Activated CD4-positive, alpha-beta memory T cell treated with anti-CD3 and anti-CD28 coated beads for 36 hours (primary cell): ENCODE measurements around the gene NFIB. TPM values are rescaled to one million over a fixed set of nuclear protein-coding genes. Genes with fewer than 3 reads are reported as not detected.

Experiments used
- CTCF ChIA-PET: fragments of 350-600 bp; sonication (Branson Sonifier 250); formaldehyde crosslinking; loops from one replicate; lab custom pipeline; 2021; ENCODE audit warnings: antibody characterized with exemption, inconsistent platforms; lab: Charles Lee
- POLR2A ChIA-PET: fragments of 350-600 bp; sonication (Branson Sonifier 250); formaldehyde crosslinking; loops from one replicate; lab custom pipeline; 2021; ENCODE audit warnings: antibody characterized with exemption; lab: Charles Lee
- DNase-seq: peaks from one replicate; pipeline ENCODE4 v3.0.0-alpha.2; 2020
- H3K27ac Mint-ChIP-seq: one replicate; pipeline ENCODE4 v1.8.0; 2021; ENCODE audit warnings: mixed read lengths
- H3K27me3 Mint-ChIP-seq: one replicate; pipeline ENCODE4 v1.8.0; 2021; ENCODE audit warnings: mixed read lengths
- H3K36me3 Mint-ChIP-seq: one replicate; pipeline ENCODE4 v1.8.0; 2021; ENCODE audit warnings: mixed read lengths
- H3K4me1 Mint-ChIP-seq: one replicate; pipeline ENCODE4 v1.8.0; 2021; ENCODE audit warnings: low read depth, mixed read lengths
- H3K4me3 Mint-ChIP-seq: one replicate; pipeline ENCODE4 v1.8.0; 2021; ENCODE audit warnings: mild to moderate bottlenecking, mixed read lengths
- H3K9me3 Mint-ChIP-seq: one replicate; pipeline ENCODE4 v1.8.0; 2021; ENCODE audit warnings: mixed read lengths
- intact Hi-C: fragments of 100-400 bp; cut with micrococcal nuclease; formaldehyde crosslinking; loops from one replicate; pipeline ENCODE4 v1.15.1; 2023
- total RNA-seq, 2 experiments: library from RNA; stranded (reverse); gene quantifications; one replicate each; pipeline ENCODE4 v1.2.3, GENCODE V29; 2021

The NFIB gene
- total RNA-seq, 2 experiments from 2014 or later, result not detected

DNA sequence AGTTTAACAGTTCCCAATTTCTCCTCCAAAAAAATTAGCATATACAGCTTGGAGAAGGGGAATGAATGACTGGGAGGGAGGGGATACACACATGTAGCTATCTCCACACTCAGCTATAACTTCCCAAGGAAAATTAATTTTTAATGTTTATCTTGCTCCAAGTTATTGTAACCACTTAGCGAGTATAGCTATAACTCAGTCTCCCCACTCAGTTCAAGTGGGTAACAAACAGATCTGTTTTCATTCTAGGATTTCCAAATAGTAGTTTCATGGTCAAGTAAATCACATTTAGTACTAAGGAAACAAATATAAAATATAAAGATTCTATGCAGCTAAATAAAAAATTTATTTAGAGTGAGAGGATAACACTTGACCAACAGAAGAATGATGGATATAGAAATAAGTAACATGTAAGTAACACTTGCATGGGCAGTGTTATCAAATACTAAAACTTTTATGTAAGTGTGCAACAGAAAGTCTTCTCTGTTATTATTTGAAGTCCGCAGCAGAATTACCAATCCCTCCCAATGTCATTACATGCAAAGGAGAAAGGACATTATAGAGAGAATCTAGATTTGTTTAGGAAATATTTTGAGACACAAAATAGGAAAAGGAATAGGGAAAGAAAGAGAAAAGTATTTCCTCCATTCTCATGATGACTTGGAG is 10.2 kb upstream of the NFIB start:
- CTCF ChIA-PET, result interaction anchor here (0.7 kb wide), 1 partner anchor 303 kb away, joined by 3 read pairs; no protein-coding TSS in a partner anchor
- intact Hi-C loops, result loop anchor here (5.0 to 10.0 kb wide), 3 partner anchors 368 to 1191 kb away; partner anchors contain the start of genes PSIP1, TTC39B and ZDHHC21

DNA sequence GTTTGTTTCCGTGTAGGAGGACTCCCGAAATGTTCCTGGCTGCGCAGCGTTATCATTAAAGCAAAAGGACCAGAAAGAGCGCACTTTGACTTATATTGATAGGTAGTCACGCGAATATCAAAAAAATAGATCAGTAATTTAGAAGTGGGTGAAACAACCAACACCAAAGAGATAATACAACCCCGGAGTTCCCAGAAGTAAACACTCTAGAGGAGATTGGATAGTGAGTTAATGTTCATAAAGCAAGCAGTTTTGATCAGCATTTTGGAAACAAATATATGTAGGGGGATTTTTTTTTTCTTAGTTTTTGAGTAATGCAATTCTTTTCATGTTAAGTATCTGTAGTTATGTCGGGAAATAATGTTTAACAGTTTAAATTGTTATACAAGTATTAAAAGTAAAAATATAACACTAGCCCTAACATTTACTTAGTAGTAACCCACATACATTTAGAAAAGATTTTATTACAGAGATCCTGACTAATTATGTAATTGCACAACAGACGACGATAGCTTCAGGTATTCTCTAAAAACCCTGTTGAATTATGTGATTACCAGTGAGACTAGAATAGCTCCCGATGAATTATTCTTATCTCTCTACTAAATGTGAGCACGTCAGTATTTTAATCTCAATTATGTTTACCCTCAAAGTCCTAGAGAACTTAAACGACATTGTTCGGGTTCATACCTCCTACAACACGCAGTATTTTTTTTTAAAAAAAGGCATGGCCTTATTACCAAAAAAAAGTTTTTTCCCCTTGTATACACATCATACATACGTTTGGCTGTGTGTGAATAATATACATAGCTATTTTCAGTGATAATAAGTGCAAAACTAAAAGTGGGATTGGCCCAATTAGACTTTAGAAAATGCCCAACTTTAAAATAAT is 9.4 kb upstream of the NFIB start:
- no peak for DNase-seq
- Mint-ChIP-seq H3K9me3 (no peaks in the 10 kb centered on the region), H3K4me3 (peak overlapping the region; percentile 75), H3K4me1 (peaks cover 23% of the 10 kb centered on the region), H3K36me3 (no peaks in the 10 kb centered on the region), H3K27me3 (peaks cover 30% of the 10 kb centered on the region), H3K27ac (peak overlapping the region; percentile 32)
- CTCF ChIA-PET, result interaction anchor here (0.7 kb wide), 1 partner anchor 304 kb away, joined by 3 read pairs; no protein-coding TSS in a partner anchor
- intact Hi-C loops, result loop anchor here (5.0 to 10.0 kb wide), 3 partner anchors 369 to 1191 kb away; partner anchors contain the start of genes PSIP1, TTC39B and ZDHHC21
- POLR2A ChIA-PET, result no interaction called here

More for the DNA sequence above, 10.2 kb upstream of the NFIB start:
- H3K27me3 Mint-ChIP-seq, result peaks cover 27% of the 10 kb centered on the region
- no peak overlapping the region for H3K4me3 Mint-ChIP-seq
- POLR2A ChIA-PET, result no interaction called here
- no peak for DNase-seq
- no peaks in the 10 kb centered on the region for H3K36me3 Mint-ChIP-seq
- H3K9me3 Mint-ChIP-seq, result no peaks in the 10 kb centered on the region
- no peak overlapping the region for H3K27ac Mint-ChIP-seq
- H3K4me1 Mint-ChIP-seq, result peaks cover 23% of the 10 kb centered on the region

DNA sequence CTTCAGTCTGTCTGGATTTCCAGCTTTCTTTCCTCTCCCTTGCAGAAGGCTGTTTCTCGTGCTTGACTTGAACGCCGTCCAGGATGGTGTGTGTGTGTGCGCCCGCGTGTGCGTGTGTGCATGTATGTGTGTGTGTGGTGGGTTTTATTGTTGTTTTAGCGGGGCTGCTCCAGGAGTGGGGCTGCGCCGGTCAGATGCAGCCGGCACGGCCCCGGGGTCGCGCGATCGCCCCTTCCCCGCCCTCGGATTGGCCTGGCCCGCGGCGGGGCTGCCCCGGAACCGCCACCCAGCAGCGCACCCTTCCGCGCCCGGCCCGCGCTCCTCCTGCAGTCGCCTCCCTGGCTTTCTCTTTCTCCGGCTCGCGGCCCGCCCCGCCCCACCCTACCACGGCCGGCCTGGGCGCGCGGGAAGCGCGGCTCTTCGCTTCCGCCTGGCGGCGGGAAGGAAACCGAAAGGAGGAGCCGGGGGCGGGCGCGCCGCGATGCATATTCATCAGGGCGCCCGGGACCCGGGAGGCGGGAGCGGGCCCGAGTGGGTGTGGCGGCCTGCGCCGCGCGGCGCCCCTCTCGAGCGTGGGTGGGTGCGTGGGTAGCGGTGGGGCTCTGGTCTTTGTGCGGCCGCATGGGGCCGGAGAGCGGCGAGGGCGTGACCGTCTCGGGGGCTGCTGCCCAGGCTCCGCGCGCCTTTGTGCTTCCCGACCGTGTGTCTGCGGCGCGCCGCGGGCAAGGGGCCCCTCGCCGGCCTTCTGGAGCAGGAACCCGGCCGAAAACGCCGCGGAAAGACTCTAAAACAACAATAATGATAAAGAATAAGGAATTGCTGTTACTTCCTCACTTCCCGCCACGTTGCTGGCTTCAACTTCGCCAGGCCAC is 8.5 kb upstream of the NFIB start:
- CTCF ChIA-PET, result no interaction called here
- Mint-ChIP-seq H3K4me1 (peaks cover 23% of the 10 kb centered on the region), H3K36me3 (no peaks in the 10 kb centered on the region), H3K9me3 (no peaks in the 10 kb centered on the region), H3K27me3 (peaks cover 36% of the 10 kb centered on the region), H3K27ac (peak overlapping the region; percentile 49), H3K4me3 (peak overlapping the region; percentile 75)
- DNase-seq, result peak; percentile 88
- intact Hi-C loops, result loop anchor here (1.0 to 10.0 kb wide), 4 partner anchors 8 to 1192 kb away; partner anchors contain the start of genes NFIB, PSIP1, TTC39B and ZDHHC21
- POLR2A ChIA-PET, result no interaction called here

DNA sequence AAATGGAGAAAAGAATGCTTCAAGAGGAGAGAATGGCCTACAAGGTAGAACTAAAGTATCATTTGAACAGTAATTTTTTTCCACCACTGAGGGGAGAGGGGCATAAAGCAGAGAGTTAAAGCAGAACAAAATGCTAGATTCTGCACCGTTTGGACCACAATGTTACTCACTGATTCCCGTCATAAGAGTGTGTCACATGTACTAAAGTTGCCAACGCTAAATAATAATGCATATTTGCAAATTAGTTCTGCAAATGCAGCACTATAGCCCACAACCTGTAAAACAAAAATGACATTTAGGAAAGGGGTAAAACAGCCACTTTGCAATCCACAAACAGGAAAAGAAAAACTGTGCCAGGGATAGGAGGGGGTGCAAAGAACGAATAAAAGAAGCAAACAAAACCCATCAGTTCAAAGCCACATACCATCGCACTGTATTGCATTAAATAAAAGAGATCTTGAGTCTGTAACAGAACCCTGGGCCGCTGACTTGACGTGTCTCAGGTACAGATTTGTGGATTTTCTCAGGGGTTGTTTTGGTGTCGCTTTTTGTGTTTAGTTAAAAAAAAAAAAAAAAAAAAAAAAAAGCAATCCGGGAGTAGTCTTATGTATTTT is 7.7 kb upstream of the NFIB start:
- CTCF ChIA-PET, result no interaction called here
- no peaks in the 10 kb centered on the region for H3K36me3 Mint-ChIP-seq
- H3K4me1 Mint-ChIP-seq, result peaks cover 23% of the 10 kb centered on the region
- intact Hi-C loops, result loop anchor here (1.0 to 10.0 kb wide), 4 partner anchors 7 to 1193 kb away; partner anchors contain the start of genes NFIB, PSIP1, TTC39B and ZDHHC21
- H3K4me3 Mint-ChIP-seq, result peak overlapping the region; percentile 75
- DNase-seq, result no peak
- POLR2A ChIA-PET, result no interaction called here
- no peak overlapping the region for H3K27ac Mint-ChIP-seq
- peaks cover 43% of the 10 kb centered on the region for H3K27me3 Mint-ChIP-seq
- no peaks in the 10 kb centered on the region for H3K9me3 Mint-ChIP-seq

DNA sequence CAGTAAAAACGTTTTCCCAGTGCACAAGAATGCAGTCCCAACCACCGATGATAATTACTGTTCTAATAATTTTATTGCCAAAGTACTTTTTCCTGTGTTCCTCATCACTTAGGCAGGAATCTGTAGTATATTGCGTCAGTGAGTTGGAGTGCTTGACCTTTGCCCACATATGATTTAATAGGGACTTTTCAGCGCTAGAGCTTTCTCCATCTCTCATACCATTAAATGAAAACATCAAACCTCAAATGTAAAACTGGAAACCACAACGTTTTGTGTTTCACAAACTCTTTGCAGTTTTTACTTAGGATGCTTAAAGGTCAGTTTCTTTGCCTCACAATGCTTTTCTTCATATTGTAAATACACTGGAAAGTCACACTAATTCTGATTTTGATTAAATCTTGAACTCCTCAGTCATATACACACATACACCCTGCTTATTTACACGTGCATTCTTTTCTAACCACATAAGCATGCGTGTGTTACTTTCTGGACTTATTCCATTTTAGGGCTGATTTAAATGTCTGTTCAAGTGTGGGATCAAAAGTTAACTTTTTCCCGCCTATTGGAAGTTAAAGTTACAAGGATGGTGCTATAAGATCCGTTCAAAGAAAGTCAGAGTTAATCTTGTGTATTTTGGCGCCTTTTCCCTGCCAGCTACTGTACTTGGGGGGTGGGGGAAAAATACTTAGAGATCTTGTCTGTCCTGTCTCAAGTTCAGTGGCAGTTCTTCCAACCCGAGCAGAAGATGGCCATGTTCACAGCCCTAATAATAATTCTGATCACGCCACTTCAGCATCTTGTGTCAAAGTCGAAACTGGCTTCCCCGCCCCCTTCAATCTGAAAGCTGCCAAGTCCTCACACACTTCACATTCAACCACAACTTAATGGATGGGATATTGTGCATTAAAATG is 6.6 kb upstream of the NFIB start:
- CTCF ChIA-PET, result no interaction called here

DNA sequence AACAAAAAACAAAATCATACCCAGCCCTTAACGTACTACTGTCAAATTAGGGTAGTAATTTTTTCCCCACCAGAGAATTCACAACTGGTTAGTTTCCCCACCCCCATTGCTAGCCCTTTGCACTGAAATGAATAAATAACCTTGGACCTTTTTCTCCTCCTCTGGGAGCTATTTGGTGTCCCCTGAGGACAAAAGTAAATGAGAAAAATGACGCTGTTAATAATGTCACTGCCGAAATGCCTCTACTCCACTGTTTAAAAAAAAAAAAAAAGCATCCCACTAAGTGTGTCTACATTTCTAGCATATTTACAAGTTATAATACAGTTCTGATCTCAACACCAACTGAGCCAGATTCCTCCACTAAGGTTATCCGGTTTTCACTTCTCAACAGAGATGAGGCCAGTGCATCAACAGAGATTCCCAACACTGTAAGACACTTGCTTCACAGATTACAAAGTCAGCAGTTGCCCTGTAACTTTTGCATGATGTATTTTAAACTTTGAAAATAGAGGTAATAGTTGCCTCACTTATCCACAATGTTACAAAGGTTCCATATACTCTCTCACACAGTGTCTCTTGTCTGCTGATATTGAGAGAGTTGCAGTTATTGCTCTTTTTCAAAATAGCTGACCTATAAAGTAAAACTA is 5.1 kb upstream of the NFIB start:
- intact Hi-C loops, result no loop called here
- POLR2A ChIA-PET, result no interaction called here
- H3K27me3 Mint-ChIP-seq, result peaks cover 52% of the 10 kb centered on the region
- no peak overlapping the region for H3K27ac Mint-ChIP-seq
- no peaks in the 10 kb centered on the region for H3K36me3 Mint-ChIP-seq
- CTCF ChIA-PET, result interaction anchor here (1.1 kb wide), 1 partner anchor 15 kb away, joined by 3 read pairs; no protein-coding TSS in a partner anchor
- H3K4me3 Mint-ChIP-seq, result no peak overlapping the region
- H3K4me1 Mint-ChIP-seq, result peaks cover 31% of the 10 kb centered on the region
- DNase-seq, result no peak
- H3K9me3 Mint-ChIP-seq, result no peaks in the 10 kb centered on the region

More for the DNA sequence above, 6.6 kb upstream of the NFIB start:
- no peak for DNase-seq
- H3K4me3 Mint-ChIP-seq, result peak overlapping the region; percentile 8
- no peak overlapping the region for H3K27ac Mint-ChIP-seq
- H3K9me3 Mint-ChIP-seq, result no peaks in the 10 kb centered on the region
- intact Hi-C loops, result loop anchor here (5.0 to 10.0 kb wide), 3 partner anchors 372 to 1194 kb away; partner anchors contain the start of genes PSIP1, TTC39B and ZDHHC21
- POLR2A ChIA-PET, result no interaction called here
- H3K36me3 Mint-ChIP-seq, result no peaks in the 10 kb centered on the region
- peaks cover 26% of the 10 kb centered on the region for H3K4me1 Mint-ChIP-seq
- H3K27me3 Mint-ChIP-seq, result peaks cover 46% of the 10 kb centered on the region

DNA sequence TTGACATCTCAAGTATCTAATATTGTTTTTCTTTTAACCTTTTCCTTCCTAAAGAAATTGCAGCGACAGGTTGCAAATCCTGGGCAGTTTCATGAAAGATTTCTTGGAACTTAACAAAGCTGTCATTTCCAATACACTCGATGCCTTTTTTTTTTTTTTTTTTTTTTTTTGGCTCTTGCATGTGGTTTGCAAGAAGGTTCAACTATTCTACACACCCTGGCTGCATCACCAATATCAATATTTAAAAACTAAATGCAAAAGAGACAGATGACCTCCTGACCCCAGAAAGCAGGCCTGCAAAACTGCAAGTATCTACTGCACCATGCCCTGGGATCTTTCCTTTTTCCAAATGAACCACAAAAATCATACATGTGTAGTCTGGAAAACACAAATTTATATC is 4.4 kb upstream of the NFIB start:
- Mint-ChIP-seq H3K27me3 (peaks cover 52% of the 10 kb centered on the region), H3K36me3 (peaks cover 3% of the 10 kb centered on the region), H3K9me3 (no peaks in the 10 kb centered on the region), H3K4me3 (no peak overlapping the region), H3K4me1 (peaks cover 34% of the 10 kb centered on the region), H3K27ac (no peak overlapping the region)
- intact Hi-C loops, result no loop called here
- no peak for DNase-seq
- CTCF ChIA-PET, result interaction anchor here (1.1 kb wide), 1 partner anchor 14 kb away, joined by 3 read pairs; no protein-coding TSS in a partner anchor
- POLR2A ChIA-PET, result no interaction called here

DNA sequence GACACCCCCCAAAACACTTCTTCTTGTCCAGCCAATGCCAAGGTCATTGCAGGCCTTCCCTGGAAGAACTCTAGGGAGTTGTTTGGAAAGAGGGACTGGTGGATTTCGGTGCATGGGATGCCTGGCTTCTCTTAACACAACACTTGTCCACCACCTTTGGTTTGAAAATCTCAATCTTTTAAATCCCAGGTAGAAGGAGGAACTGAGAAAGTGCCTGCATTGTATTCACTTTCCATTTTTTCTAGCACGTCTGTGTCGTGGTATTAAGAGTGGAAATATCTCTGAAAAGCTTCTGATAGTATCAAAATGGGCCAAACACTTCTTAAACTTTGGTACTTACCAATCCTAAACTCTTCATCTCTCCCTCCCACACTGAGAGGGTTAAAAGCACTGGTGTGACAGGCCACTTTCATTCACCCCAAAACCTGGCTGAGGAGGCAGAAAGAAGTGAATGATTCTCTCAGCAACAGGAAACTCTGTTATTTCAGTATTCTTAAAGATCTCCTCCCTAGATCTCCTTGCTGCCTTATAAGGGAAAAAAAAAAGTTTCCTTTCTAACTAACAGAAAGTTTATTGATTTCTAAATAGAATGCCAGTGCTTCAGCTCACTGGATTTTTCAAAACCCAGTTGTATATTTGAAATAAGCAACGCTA is 3.9 kb upstream of the NFIB start:
- peaks cover 33% of the 10 kb centered on the region for H3K4me1 Mint-ChIP-seq
- ChIA-PET POLR2A (no interaction called here), CTCF (interaction anchor here (1.1 kb wide), 1 partner anchor 14 kb away, joined by 3 read pairs; no protein-coding TSS in a partner anchor)
- peaks cover 51% of the 10 kb centered on the region for H3K27me3 Mint-ChIP-seq
- intact Hi-C loops, result no loop called here
- peaks cover 5% of the 10 kb centered on the region for H3K36me3 Mint-ChIP-seq
- no peaks in the 10 kb centered on the region for H3K9me3 Mint-ChIP-seq
- H3K27ac Mint-ChIP-seq, result no peak overlapping the region
- no peak overlapping the region for H3K4me3 Mint-ChIP-seq
- no peak for DNase-seq

DNA sequence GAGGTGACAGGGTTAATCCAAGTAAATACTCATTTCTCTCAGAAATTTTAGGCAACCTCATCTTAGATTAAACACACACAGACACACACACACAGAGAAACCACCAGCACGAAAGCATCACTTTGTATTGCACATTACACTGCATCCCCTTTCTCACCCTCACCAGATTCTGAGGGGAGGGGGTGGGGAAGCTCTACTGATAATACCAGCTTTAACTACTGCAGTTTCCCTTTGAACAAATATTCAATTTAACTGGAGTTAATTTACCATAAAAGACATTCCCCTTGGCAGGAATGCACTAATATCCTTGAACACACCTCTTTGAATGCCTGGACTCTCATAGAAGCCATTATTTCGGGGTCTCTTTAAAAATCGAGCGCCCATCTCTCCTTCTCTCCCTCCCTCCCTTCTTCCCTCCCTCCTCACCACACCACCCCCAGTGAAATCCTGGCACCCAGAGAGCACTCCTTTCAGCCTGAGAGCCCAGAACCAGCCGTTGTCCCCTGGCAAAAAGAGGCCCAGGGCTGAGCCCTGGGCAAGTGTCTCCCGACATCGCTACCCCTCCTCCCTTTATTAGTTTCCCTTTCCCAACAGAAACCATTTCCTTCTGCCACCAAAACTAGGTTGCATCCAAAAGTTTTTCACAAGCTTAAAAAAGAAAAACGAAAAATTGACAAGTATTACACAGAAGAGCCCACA is 2.8 kb upstream of the NFIB start:
- Mint-ChIP-seq H3K4me1 (peaks cover 31% of the 10 kb centered on the region), H3K27ac (no peak overlapping the region), H3K9me3 (no peaks in the 10 kb centered on the region), H3K4me3 (peak overlapping the region; percentile 17), H3K36me3 (peaks cover 7% of the 10 kb centered on the region), H3K27me3 (peaks cover 57% of the 10 kb centered on the region)
- DNase-seq, result no peak
- CTCF ChIA-PET, result no interaction called here
- POLR2A ChIA-PET, result interaction anchor here (0.6 kb wide), 1 partner anchor 146 kb away, joined by 3 read pairs; no protein-coding TSS in a partner anchor
- intact Hi-C loops, result no loop called here
